Gastroesophageal sphincter (tissue), 3 donors: ENCODE measurements around the gene ARHGEF2.

Experiments used
- EP300 ChIP-seq: sonication (generic); formaldehyde crosslinking; IDR thresholded peaks from one replicate; pipeline ENCODE4 v1.6.1; 2017; ENCODE audit warnings: antibody characterized with exemption, mild to moderate bottlenecking
- POLR2A ChIP-seq, 2 donors: fragments of 450-650 bp; IDR thresholded peaks; one replicate each; pipeline ENCODE4 v1.6.1; 2017; ENCODE audit warnings: antibody characterized with exemption in 2 of 2, mild to moderate bottlenecking in 2 of 2, moderate library complexity in 1 of 2
- POLR2AphosphoS5 ChIP-seq: sonication (generic); formaldehyde crosslinking; IDR thresholded peaks from one replicate; pipeline ENCODE4 v1.6.1; 2017; ENCODE audit warnings: antibody characterized with exemption
- TF ChIP-seq, protein P1 (sequence below), 4 experiments: fragments of 200-600 bp in 2 of 4; fragments of 450-650 bp in 2 of 4; sonication (generic) in 1 of 4; IDR thresholded peaks; one replicate each; pipeline ENCODE4 v1.5.1; 2017 to 2019; ENCODE audit warnings: antibody characterized with exemption in 4 of 4, mild to moderate bottlenecking in 2 of 4, moderate library complexity in 2 of 4

DNA sequence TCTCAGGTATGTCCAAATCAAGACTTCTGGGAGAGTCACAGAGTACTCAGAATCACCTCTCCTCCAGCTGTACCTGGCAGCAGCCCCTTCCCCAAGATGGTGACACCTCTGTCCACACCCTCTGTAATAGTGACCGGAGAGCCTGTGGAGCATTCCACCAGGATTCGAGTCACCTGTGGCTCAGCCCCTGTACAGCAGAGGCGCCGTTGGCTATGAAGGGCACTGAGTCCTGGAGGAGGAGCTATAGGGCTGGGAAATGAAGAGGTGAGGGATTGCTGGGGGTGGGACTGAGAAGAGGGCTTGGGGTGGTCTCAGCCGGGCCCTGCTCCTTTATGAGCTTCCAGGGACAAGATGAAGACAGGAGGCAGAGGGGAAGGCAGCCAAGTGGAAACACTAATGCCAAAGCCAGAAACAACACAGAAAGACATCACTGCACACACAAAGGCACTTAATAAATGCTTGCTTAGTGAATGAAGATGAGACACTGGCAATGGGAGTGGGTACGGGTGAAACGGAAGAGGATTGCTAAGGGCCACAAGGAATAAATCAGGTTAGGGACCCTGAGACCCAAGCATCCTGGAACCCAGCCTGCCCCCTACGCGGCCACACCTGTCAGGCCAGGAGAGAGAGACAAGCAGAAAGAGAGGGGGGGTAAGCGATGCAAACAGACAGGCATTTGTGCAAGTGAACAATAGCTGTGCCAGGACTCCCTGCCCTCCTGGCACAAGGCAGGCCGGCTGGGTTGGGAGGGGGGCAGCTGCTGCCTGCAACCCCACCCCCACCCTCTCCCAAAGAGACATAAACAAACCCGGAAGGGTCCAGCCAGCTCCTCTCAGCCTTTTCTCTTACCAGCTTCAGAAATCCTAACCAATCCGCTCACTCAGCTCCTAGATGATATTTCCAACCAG lies 3.9 kb downstream of the ARHGEF2 start:
- TF ChIP-seq, protein P1, sequence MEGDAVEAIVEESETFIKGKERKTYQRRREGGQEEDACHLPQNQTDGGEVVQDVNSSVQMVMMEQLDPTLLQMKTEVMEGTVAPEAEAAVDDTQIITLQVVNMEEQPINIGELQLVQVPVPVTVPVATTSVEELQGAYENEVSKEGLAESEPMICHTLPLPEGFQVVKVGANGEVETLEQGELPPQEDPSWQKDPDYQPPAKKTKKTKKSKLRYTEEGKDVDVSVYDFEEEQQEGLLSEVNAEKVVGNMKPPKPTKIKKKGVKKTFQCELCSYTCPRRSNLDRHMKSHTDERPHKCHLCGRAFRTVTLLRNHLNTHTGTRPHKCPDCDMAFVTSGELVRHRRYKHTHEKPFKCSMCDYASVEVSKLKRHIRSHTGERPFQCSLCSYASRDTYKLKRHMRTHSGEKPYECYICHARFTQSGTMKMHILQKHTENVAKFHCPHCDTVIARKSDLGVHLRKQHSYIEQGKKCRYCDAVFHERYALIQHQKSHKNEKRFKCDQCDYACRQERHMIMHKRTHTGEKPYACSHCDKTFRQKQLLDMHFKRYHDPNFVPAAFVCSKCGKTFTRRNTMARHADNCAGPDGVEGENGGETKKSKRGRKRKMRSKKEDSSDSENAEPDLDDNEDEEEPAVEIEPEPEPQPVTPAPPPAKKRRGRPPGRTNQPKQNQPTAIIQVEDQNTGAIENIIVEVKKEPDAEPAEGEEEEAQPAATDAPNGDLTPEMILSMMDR (IDR thresholded peaks at IDR 0.05) = no peak
- no peak for TF ChIP-seq EP300
- no peak for TF ChIP-seq POLR2A (IDR thresholded peaks at IDR 0.05)
- TF ChIP-seq POLR2AphosphoS5 = no peak
